ENCODE data around the gene OR2F2. TPM values are rescaled to one million over a fixed set of nuclear protein-coding genes. Genes with fewer than 3 reads are reported as not detected.

OR2F2 gene
- total RNA-seq, 1 donor from 2014 or later, result not detected

DNA sequence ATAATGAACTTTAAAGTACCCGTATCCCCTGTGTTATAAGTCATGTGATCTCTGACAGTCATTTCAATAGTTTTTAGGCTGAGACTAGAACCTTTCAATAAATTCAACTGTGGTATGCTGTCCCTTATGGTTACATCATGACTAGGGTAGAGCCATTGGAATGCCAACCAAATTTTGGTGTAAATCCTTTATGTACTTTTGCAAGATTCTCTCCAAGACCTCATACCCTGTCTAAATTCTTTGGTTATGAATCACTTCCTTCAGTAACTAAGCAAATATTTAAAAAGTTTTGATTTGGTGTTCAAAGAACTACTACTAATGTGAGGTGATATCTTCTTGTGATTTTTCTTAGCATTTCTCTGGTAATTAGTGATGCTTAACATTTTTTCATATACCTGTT is 44.3 kb downstream of the OR2F2 start:
- DNase-seq (ENCODE audit: low spot score), result no peak

DNA sequence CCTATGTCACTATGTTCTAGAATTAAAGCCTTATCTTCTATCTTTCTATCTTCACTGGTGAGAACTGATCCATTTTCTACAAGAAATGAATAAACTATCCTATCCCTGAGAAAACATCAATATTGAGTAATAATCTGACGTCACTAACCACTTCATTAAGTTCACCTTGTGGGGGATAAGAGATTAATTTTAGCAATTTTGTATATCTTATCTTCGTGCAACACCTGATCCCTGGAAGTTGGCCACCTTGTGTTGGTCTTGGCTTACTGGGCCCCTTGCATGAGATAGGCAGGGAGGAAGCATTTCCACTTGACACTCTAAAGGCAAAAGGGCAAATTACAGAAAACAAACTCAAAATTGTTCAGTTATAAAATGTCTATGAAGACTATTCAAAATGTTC is 45.0 kb downstream of the OR2F2 start:
- no peak for DNase-seq (ENCODE audit: low spot score)

DNA sequence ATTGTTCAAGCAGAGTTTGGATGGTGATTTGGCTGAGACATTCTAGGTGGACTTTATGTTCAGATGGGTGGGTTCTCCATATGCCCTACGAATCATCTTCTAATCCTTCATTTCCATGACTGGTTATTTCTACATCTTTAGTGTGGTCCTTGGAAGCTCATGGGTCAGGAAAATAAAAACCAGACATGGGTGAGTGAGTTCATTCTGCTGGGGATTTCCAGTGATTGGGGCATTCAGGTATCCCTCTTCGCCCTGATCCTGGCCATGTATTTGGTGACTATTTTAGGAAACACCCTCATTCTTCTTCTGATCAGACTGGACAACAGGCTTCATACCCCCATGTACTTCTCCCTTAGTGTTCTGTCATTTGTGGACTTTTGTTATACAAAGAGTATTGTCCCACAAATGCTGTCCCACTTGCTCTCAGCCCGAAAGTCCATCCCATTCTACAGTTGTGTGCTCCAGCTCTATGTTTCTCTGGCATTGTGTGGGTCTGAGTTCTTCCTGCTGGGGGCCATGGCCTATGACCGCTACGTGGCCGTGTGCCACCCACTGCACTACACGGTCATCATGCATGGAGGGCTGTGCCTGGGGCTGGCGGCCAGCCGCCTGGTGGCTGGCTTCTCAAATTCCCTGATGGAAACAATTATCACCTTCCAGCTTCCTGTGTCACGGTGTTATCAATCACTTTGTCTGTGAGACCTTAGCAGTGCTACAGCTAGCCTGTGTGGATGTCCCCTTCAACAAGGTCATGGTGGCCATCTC is 45.9 kb downstream of the OR2F2 start:
- no peak for DNase-seq (ENCODE audit: low spot score)

DNA sequence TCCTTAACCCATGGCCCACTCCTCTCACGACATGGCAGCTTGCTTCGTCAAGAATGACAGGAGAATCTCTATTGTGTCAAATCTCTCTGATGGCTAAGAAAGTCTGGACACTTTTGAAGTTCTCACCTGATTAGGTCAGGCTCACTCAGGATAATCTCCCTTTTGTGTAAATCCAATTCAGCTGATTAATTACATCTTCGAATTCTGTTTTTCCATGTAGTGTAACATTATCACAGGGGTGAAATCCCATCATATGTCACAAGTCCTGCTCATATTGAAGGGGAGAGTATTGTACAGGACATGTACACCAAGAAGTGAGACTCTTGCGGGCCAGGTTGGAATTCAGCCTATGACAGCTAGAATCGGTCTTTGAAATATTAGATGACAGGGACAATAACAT is 48.9 kb downstream of the OR2F2 start:
- no peak for DNase-seq (ENCODE audit: low spot score)

Other genes starting within 250 kb of the OR2F2 start
- 3.1 TPM for gene CTAGE6, start 177.5 kb upstream of the OR2F2 start, total RNA-seq
- 40.6 TPM for gene TCAF1, start 33.1 kb upstream of the OR2F2 start, total RNA-seq
- not detected for gene OR2F1, start 19.6 kb downstream of the OR2F2 start, total RNA-seq
- not detected for gene OR6B1, start 65.1 kb downstream of the OR2F2 start, total RNA-seq
- gene OR2A5, start 113.7 kb downstream of the OR2F2 start, total RNA-seq, result not detected
- gene OR2A25, start 134.6 kb downstream of the OR2F2 start, total RNA-seq, result not detected
- gene OR2A12, start 151.0 kb downstream of the OR2F2 start, total RNA-seq, result not detected
- gene OR2A2, start 174.3 kb downstream of the OR2F2 start, total RNA-seq, result not detected
- gene OR2A14, start 187.9 kb downstream of the OR2F2 start, total RNA-seq, result not detected
- 4.0 TPM for gene CTAGE4, start 248.2 kb downstream of the OR2F2 start, total RNA-seq